Measurements from ENCODE around the gene KRTDAP. TPM values are rescaled to one million over a fixed set of nuclear protein-coding genes. Genes with fewer than 3 reads are reported as not detected.

Gene KRTDAP
- polyA plus RNA-seq, 10 donors = 1.2 to 195 (median 65.7) TPM; not detected in 7

- DNase-seq = no peak
Measured at GRCh38 chr19:35455616-35456201, 34.6 kb downstream of the KRTDAP start.

GRCh38 chr19:35454663-35455062, 35.6 kb downstream of the KRTDAP start:
- DNase-seq = no peak

GRCh38 chr19:35451338-35452096, 38.7 kb downstream of the KRTDAP start:
- DNase-seq = no peak

GRCh38 chr19:35449359-35450043, 40.8 kb downstream of the KRTDAP start:
- no peak for DNase-seq

GRCh38 chr19:35447606-35448469, 42.4 kb downstream of the KRTDAP start, which contains the start of gene FFAR2:
Gene FFAR2, plus strand, starts transcription at chr19:35448257. Its CDS starts 1,458 bp downstream, at chr19:35449715.
- DNase-seq = no peak

DNA sequence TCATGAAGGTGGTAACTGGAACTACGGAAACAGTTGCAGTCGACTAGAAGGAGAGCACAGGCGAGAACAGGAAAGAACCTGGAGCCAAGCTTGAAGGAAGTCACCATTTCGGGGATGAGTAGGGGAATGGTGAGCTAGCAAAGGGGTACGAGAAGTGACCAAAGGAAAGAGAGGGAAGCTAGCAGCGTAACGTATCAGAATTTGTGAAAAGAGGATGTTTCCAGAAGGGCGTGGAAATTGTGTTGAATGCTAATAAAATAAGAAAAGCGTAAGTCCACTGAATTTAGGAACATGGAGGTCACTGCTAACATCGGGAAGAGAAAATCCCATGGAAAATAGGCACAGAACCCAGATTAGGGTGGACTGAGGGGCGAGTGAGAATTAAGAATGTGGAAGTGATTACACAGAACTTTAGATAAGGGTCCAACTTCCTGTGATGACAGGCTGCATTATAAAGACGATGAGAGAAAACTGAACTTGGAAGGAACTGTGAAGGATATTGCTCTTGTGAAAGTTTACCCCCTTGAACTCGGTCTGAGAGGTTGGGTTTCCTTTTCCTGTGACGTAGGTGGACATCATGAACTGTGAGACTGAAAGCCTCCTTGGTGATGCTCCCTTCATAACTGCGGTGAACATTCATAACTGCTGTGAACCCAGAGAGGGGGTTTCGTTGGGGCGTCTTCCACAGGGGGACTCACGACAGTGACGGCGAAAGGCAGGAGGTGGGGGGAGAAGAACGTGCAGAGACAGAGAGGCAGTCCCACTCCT, 44.3 kb downstream of the KRTDAP start:
- peak in 1 of 3 donors; percentile 22 for DNase-seq

DNA sequence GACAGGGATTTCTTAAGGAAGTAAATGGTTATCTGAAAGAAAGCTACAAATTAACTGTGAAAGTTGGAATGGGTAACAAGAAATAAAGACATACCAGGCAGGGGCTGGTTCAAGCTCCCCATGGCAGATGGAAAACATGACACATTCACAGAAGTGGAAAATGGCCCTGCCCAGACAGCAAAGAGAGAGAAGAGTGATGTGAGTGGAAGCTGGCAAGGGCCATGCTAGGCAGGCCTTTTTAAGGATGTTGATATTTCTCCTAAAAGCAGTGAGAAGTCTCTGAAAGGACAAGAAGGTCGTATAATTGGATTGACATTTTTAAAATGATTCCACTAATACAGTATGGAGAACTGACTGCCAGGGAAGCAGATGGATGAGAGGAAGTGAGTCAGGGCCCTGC, 45.5 kb downstream of the KRTDAP start:
- no peak for DNase-seq

GRCh38 chr19:35442091-35442490, 48.2 kb downstream of the KRTDAP start:
- DNase-seq = no peak

DNA sequence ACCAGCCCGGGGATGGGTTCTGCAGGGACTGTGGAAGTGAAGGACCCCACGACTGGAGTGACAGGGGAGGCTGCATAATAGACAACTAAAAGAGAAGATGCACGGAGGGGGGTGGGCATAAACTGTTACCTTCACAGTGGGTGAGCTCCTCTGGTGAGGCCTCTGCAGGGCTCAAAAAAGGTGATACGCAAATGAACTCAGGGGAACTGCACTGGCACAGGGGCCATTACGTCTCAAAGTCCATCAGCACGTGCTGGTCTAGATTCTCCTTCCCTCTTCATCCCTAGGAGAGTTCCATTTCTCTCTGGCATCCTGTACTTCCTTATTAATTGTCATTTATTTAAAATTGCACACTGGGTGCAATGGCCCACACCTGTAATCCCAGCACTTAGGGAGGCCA, 50.3 kb downstream of the KRTDAP start:
- no peak for DNase-seq

GRCh38 chr19:35438527-35438926, 51.7 kb downstream of the KRTDAP start:
- no peak for DNase-seq

DNA sequence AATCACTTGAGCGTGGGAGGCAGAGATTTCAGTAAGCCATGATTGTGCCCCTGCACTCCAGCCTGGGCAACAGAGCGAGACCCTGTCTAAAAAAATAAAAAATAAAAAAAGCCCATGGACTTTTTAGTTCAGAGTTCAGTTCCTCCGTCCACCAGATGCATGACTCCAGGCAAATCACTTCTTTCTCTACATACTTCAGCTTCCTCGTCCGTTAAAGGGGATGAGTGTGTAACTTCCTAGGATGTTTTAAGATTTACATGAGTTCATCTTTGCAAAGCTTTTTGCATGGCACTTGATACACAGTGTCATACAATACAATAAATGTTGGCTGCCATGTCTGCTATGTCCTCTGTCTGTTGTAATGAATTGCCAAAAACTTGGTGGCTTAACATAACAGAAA, 52.2 kb downstream of the KRTDAP start:
- no peak for DNase-seq

DNA sequence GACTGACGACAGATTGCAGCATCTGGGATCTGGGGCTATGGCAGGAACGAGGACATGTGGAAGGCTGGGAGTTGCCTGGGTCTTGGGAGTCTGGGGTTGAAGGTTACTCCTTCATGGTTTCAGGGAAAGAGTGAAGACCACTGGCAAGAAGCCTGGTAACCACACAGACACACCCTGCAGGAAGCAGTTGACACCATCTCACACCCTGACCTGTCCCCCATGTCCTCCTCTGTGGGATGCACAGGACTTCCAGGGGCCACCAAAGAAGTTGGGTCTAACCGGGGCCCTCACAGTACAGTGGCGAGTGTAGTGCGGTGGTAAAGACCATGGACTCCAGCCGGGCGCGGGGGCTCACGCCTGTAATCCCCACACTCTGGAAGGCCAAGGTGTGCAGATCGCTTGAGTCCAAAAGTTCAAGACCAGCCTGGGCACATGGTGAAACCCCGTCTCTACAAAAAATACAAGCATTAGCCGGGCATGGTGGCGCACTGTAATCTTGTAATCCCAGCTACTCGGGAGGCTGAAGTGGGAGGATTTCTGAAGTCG, 52.8 kb downstream of the KRTDAP start:
- DNase-seq = no peak

Other genes starting within 250 kb of the KRTDAP start
- 1 to 10 TPM; 3.6 to 8.6 (median 6.1) TPM for gene LSR, start 241.5 kb downstream of the KRTDAP start, polyA plus RNA-seq (ENCODE audit: insufficient read length in 10 of 10)
- gene USF2, start 221.5 kb downstream of the KRTDAP start, polyA plus RNA-seq (ENCODE audit: insufficient read length in 10 of 10) = 100 to 1,000 TPM in 9 of 10 donors, 10 to 100 TPM in 1; 94.8 to 113 (median 107) TPM
- under 1 TPM in 4 of 10 donors, not detected in 6; 0.05 to 0.28 (median 0.15) TPM for gene HAMP, start 207.9 kb downstream of the KRTDAP start, polyA plus RNA-seq (ENCODE audit: insufficient read length in 10 of 10)
- 1 to 10 TPM in 2 of 10 donors, under 1 TPM in 8; 0.32 to 2.2 (median 0.48) TPM for gene MAG, start 198.3 kb downstream of the KRTDAP start, polyA plus RNA-seq (ENCODE audit: insufficient read length in 10 of 10)
- gene CD22, start 161.3 kb downstream of the KRTDAP start, polyA plus RNA-seq (ENCODE audit: insufficient read length in 10 of 10) = 1 to 10 TPM in 6 of 10 donors, under 1 TPM in 4; 0.39 to 7.4 (median 1.2) TPM
- gene FFAR1, start 142.6 kb downstream of the KRTDAP start, polyA plus RNA-seq (ENCODE audit: insufficient read length in 10 of 10) = under 1 TPM in 1 of 10 donors, not detected in 9; 0.10 TPM
- gene FFAR3, start 132.0 kb downstream of the KRTDAP start, polyA plus RNA-seq (ENCODE audit: insufficient read length in 10 of 10) = under 1 TPM in 5 of 10 donors, not detected in 5; 0.13 to 0.28 (median 0.21) TPM
- under 1 TPM in 1 of 10 donors, not detected in 9; 0.07 TPM for gene GPR42, start 119.4 kb downstream of the KRTDAP start, polyA plus RNA-seq (ENCODE audit: insufficient read length in 10 of 10)
- under 1 TPM in 7 of 10 donors, not detected in 3; 0.11 to 0.49 (median 0.15) TPM for gene FFAR2, start 42.2 kb downstream of the KRTDAP start, polyA plus RNA-seq (ENCODE audit: insufficient read length in 10 of 10)
- gene DMKN, start 23.2 kb upstream of the KRTDAP start, polyA plus RNA-seq (ENCODE audit: insufficient read length in 10 of 10) = 10 to 100 TPM in 2 of 10 donors, 1 to 10 TPM in 5, under 1 TPM in 3; 0.46 to 53.6 (median 1.5) TPM
- 10 to 100 TPM in 1 of 10 donors, 1 to 10 TPM in 1, under 1 TPM in 2, not detected in 6; 0.15 to 19.3 (median 0.72) TPM for gene SBSN, start 37.8 kb upstream of the KRTDAP start, polyA plus RNA-seq (ENCODE audit: insufficient read length in 10 of 10)
- not detected for gene GAPDHS, start 43.0 kb upstream of the KRTDAP start, polyA plus RNA-seq (ENCODE audit: insufficient read length in 10 of 10)
- gene TMEM147, start 55.2 kb upstream of the KRTDAP start, polyA plus RNA-seq (ENCODE audit: insufficient read length in 10 of 10) = 10 to 100 TPM; 40.3 to 49.6 (median 45.1) TPM
- under 1 TPM in 1 of 10 donors, not detected in 9; 0.04 TPM for gene ATP4A, start 73.2 kb upstream of the KRTDAP start, polyA plus RNA-seq (ENCODE audit: insufficient read length in 10 of 10)
- not detected for gene PMIS2, start 95.7 kb upstream of the KRTDAP start, polyA plus RNA-seq (ENCODE audit: insufficient read length in 10 of 10)
- gene HAUS5, start 122.3 kb upstream of the KRTDAP start, polyA plus RNA-seq (ENCODE audit: insufficient read length in 10 of 10) = 10 to 100 TPM in 9 of 10 donors, 1 to 10 TPM in 1; 10.0 to 14.5 (median 12.3) TPM
- 10 to 100 TPM; 30.4 to 55.8 (median 38.3) TPM for gene RBM42, start 138.6 kb upstream of the KRTDAP start, polyA plus RNA-seq (ENCODE audit: insufficient read length in 10 of 10)
- gene ETV2, start 151.3 kb upstream of the KRTDAP start, polyA plus RNA-seq (ENCODE audit: insufficient read length in 10 of 10) = 1 to 10 TPM; 1.6 to 4.1 (median 2.5) TPM
- gene COX6B1, start 157.9 kb upstream of the KRTDAP start, polyA plus RNA-seq (ENCODE audit: insufficient read length in 10 of 10) = 100 to 1,000 TPM; 243 to 330 (median 261) TPM
- gene UPK1A, start 176.1 kb upstream of the KRTDAP start, polyA plus RNA-seq (ENCODE audit: insufficient read length in 10 of 10) = 1 to 10 TPM in 2 of 10 donors, not detected in 8; 6.1 to 6.5 TPM
- gene ZBTB32, start 214.1 kb upstream of the KRTDAP start, polyA plus RNA-seq (ENCODE audit: insufficient read length in 10 of 10) = under 1 TPM in 5 of 10 donors, not detected in 5; 0.08 to 0.59 (median 0.25) TPM
- 10 to 100 TPM; 17.6 to 26.1 (median 23.0) TPM for gene KMT2B, start 227.5 kb upstream of the KRTDAP start, polyA plus RNA-seq (ENCODE audit: insufficient read length in 10 of 10)

All from muscle of back (tissue), 11 donors.